A673 (cell line): ENCODE measurements around the gene ETS2. TPM values are rescaled to one million over a fixed set of nuclear protein-coding genes. Genes with fewer than 3 reads are reported as not detected.

ENCODE experiments used
- BruUV-seq: library from RNA; stranded (reverse); fragments of 400-500 nt; replicated peaks from 2 replicates; lab custom pipeline; 2021; lab: Mats Ljungman, UMichigan
- CTCF ChIA-PET: fragments of 300-600 bp; sonication (Branson Sonifier 250); formaldehyde crosslinking; loops from one replicate; lab custom pipeline; 2022; ENCODE audit warnings: antibody characterized with exemption; lab: Charles Lee
- POLR2A ChIA-PET: fragments of 300-600 bp; sonication (Branson Sonifier 250); formaldehyde crosslinking; loops from one replicate; lab custom pipeline; 2022; ENCODE audit warnings: antibody characterized with exemption; ENCODE audit not compliant: low non-redundant PET; lab: Charles Lee
- DNase-seq: peaks from one replicate; pipeline ENCODE4 v3.0.0-alpha.2; 2015; ENCODE audit warnings: low spot score
- H3K27ac ChIP-seq: fragments of 200-600 bp; sonication (generic); 2 replicates; pipeline ENCODE4 v1.5.1; 2016; ENCODE audit warnings: mixed run types, low read depth, mild to moderate bottlenecking, mixed read lengths, antibody characterized with exemption, low read length; ENCODE audit not compliant: poor library complexity, severe bottlenecking
- H3K27me3 ChIP-seq: fragments of 200-600 bp; sonication (generic); replicated peaks from 2 replicates; pipeline ENCODE4 v1.6.1; 2017; ENCODE audit warnings: mixed run types, low read depth, mild to moderate bottlenecking, mixed read lengths, antibody characterized with exemption, low read length; ENCODE audit not compliant: insufficient read depth, poor library complexity
- H3K36me3 ChIP-seq: fragments of 200-600 bp; sonication (generic); 2 replicates; pipeline ENCODE4 v1.6.1; 2016; ENCODE audit warnings: mixed run types, mild to moderate bottlenecking, mixed read lengths, antibody characterized with exemption, low read length; ENCODE audit not compliant: insufficient read depth, poor library complexity, severe bottlenecking
- H3K4me1 ChIP-seq: fragments of 200-600 bp; sonication (generic); 2 replicates; pipeline ENCODE4 v1.6.1; 2017; ENCODE audit warnings: mixed run types, mild to moderate bottlenecking, mixed read lengths, antibody characterized with exemption, low read length; ENCODE audit not compliant: insufficient read depth, poor library complexity, severe bottlenecking
- H3K4me3 ChIP-seq: fragments of 200-600 bp; sonication (generic); 2 replicates; pipeline ENCODE4 v1.5.1; 2016; ENCODE audit warnings: low read depth, mixed run types, mild to moderate bottlenecking, mixed read lengths, low read length; ENCODE audit not compliant: poor library complexity, severe bottlenecking
- H3K9me3 ChIP-seq: fragments of 200-600 bp; sonication (generic); 2 replicates; pipeline ENCODE4 v1.6.1; 2016; ENCODE audit warnings: mixed run types, low read depth, mild to moderate bottlenecking, mixed read lengths, antibody characterized with exemption, low read length; ENCODE audit not compliant: poor library complexity, severe bottlenecking
- CTCF ChIP-seq: fragments of 300-800, 200-600 bp; sonication (generic); conservative IDR thresholded peaks from 2 replicates; pipeline ENCODE4 v1.5.1; 2017; ENCODE audit warnings: low read depth, mild to moderate bottlenecking, antibody characterized with exemption, low read length, moderate library complexity, mixed read lengths
- EZH2 ChIP-seq: fragments of 200-600 bp; sonication (generic); IDR thresholded peaks from 2 replicates; pipeline ENCODE4 v1.6.1; 2017; ENCODE audit warnings: borderline replicate concordance, low read depth, mild to moderate bottlenecking, mixed read lengths, antibody characterized with exemption, low read length; ENCODE audit not compliant: poor library complexity, severe bottlenecking
- intact Hi-C: fragments of 100-400 bp; cut with micrococcal nuclease; formaldehyde crosslinking; loops from one replicate; pipeline ENCODE4 v1.10.0; 2022; ENCODE audit not compliant: unreplicated experiment
- total RNA-seq: library from RNA; stranded (reverse); gene quantifications from 2 replicates; pipeline ENCODE4 v1.2.3, GENCODE V29; 2021

ETS2 gene
- total RNA-seq, 1 experiment from 2014 or later: 45.6 TPM

DNA sequence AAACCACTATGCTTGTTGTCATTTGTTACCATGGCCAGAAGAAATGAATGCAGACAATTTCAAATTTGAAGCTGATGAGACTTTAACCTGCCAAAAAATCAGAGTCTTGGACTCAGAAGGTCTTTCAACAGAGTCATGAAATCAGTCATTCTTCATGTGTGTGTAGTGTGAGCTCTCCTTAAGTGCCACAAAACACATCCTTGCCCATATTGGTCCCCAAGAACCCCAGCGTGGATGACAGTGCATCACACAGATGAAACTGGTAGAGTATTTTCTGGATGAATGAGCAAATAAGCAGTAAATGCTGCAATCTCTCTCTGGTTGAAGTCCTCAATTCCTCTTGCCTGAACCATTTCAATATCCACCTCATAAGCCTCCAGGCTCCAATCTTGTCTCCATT lies 28.7 kb upstream of the ETS2 start:
- CTCF ChIA-PET: no interaction called here
- intact Hi-C loops: no loop called here
- DNase-seq: no peak
- no peaks in the 10 kb centered on the region for H3K4me1 ChIP-seq
- TF ChIP-seq CTCF: no peak
- TF ChIP-seq EZH2: no peak
- no peak overlapping the region for H3K27ac ChIP-seq
- no peaks in the 10 kb centered on the region for H3K27me3 ChIP-seq
- H3K4me3 ChIP-seq: no peak overlapping the region
- no peaks in the 10 kb centered on the region for H3K36me3 ChIP-seq
- no TSS peak for BruUV-seq
- no peaks in the 10 kb centered on the region for H3K9me3 ChIP-seq
- POLR2A ChIA-PET: no interaction called here

DNA sequence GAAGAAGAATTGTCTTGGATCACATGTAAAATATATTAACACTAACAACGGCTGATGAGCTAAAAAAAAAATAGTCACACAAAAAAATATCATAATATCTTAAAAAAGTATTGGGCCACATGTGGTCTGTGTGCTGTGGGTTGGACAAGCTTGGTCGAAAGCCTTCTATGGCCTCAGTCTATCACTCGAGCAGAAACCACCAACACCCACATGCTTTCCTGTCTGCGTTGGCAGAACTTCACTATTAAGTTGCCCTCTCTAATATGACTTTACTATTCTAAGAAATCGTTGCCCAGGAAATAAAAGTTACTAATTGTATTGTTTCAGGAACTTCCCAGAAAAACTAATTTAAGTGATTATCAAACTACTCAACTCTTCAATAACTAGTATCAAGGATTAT lies 28.2 kb upstream of the ETS2 start:
- no peaks in the 10 kb centered on the region for H3K36me3 ChIP-seq
- intact Hi-C loops: no loop called here
- H3K27ac ChIP-seq: no peak overlapping the region
- TF ChIP-seq EZH2: no peak
- no peak for TF ChIP-seq CTCF
- no TSS peak for BruUV-seq
- H3K9me3 ChIP-seq: no peaks in the 10 kb centered on the region
- no peak for DNase-seq
- CTCF ChIA-PET: no interaction called here
- POLR2A ChIA-PET: no interaction called here
- H3K27me3 ChIP-seq: no peaks in the 10 kb centered on the region
- no peak overlapping the region for H3K4me3 ChIP-seq
- no peaks in the 10 kb centered on the region for H3K4me1 ChIP-seq

GRCh38 chr21:38780879-38781278 lies 24.9 kb upstream of the ETS2 start:
- DNase-seq: no peak
- CTCF ChIA-PET: no interaction called here
- Histone ChIP-seq H3K4me1 (no peaks in the 10 kb centered on the region), H3K4me3 (no peak overlapping the region), H3K27ac (no peak overlapping the region), H3K36me3 (no peaks in the 10 kb centered on the region), H3K9me3 (no peaks in the 10 kb centered on the region), H3K27me3 (no peaks in the 10 kb centered on the region)
- POLR2A ChIA-PET: no interaction called here
- TF ChIP-seq EZH2 (no peak), CTCF (no peak)
- BruUV-seq: no TSS peak
- intact Hi-C loops: no loop called here
